ENCODE measurements around the gene LRRC49.

GRCh38 chr15:70931821-70932220 lies 39.2 kb downstream of the LRRC49 start:
- TF ChIP-seq, protein P1, sequence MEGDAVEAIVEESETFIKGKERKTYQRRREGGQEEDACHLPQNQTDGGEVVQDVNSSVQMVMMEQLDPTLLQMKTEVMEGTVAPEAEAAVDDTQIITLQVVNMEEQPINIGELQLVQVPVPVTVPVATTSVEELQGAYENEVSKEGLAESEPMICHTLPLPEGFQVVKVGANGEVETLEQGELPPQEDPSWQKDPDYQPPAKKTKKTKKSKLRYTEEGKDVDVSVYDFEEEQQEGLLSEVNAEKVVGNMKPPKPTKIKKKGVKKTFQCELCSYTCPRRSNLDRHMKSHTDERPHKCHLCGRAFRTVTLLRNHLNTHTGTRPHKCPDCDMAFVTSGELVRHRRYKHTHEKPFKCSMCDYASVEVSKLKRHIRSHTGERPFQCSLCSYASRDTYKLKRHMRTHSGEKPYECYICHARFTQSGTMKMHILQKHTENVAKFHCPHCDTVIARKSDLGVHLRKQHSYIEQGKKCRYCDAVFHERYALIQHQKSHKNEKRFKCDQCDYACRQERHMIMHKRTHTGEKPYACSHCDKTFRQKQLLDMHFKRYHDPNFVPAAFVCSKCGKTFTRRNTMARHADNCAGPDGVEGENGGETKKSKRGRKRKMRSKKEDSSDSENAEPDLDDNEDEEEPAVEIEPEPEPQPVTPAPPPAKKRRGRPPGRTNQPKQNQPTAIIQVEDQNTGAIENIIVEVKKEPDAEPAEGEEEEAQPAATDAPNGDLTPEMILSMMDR (IDR thresholded peaks at IDR 0.05): no peak
- no peak for TF ChIP-seq POLR2A (IDR thresholded peaks at IDR 0.05)

All from Peyer's patch (tissue), 4 donors.